Cardiac septum (tissue), 1 donor: ENCODE data around the gene PTPN18. TPM values are rescaled to one million over a fixed set of nuclear protein-coding genes. Genes with fewer than 3 reads are reported as not detected.
A peak's percentile ranks its signal among the peaks of the same experiment; 100 is the strongest.

Source experiments
- DNase-seq: peaks from one replicate; pipeline ENCODE4 v3.0.0-alpha.2; 2020; ENCODE audit warnings: low spot score
- intact Hi-C: fragments of 100-400 bp; cut with DNase I; formaldehyde crosslinking; loops from one replicate; pipeline ENCODE4 v1.14.0; 2022
- total RNA-seq: library from RNA; stranded (reverse); fragmentation: NEBNext Ultra II Directional; extraction: Animal tissue kit (Norgen Biotek cat#: 25700); gene quantifications from one replicate; pipeline ENCODE4 v1.2.1, GENCODE V29; 2021
- donor health status: DM: no; HTN: no; CAD: no.

Gene PTPN18
- total RNA-seq, 1 donor from 2014 or later = 13.4 TPM

DNA sequence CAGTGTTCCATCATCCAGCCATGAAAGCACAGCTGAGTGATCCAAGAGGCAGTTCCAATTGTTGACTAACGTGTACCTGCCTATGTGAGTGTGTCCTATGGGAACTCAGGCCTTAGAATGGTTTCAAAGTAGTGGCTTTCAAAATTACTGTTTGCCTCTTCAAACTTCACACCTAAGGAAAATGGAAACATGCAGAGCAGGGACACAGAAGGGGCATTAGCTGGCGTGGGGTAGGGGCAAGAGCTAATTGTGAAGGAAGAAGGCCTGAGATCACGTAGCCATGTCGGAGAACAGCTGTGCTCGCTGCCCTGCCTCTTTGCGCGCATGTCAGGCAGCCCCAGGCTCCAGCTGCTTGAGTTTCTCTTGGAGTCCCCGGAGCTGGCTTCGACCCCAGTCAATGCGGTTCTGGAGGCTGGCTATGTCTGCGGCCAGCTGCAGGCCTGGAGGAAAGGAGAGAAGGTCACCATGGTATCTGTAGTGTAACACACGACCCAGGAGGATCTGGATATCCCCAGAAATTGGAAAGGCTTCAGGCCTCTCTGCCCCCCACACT is 17.0 kb upstream of the PTPN18 start:
- intact Hi-C loops = no loop called here
- no peak for DNase-seq

DNA sequence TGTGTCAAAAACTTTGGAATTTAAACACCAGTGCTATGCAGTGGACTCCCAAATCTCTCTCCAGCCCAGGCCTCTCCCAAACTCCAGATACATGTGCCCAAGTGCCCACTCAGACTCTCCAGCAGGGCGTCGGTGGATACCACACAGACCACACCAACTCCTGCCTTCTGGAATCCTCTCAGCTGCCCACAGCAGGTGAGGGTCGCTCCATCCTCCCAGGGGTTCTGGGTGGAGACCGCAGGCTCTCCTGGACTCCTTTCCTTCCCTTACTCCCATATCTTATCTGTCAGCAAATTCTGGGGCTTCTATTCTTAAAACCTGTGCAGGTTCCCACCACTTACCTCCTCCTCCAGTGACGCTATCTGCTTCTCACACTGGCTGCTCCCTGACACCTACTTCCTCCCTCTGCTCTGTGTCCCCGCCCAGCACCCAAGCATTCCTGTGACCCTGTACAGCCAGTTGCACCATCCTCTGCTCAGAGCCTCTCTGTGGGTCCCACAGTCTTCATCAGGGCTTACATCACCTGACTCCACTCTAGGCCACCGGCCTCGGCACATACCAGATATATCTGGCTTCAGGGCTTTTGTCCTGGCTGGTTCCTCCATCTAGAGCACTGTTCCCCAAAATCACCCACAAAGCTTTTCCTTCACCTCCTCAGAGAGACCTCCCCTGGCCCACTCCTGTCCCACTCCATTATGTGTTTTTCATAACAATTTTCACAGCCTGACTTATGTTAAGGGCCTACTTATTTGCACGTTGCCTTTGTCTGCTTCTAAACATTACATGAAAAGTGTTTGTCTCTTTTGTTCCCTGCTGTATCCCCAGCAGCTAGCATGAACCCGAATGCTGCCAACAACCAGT is 15.7 kb upstream of the PTPN18 start:
- no peak for DNase-seq
- intact Hi-C loops = no loop called here

DNA sequence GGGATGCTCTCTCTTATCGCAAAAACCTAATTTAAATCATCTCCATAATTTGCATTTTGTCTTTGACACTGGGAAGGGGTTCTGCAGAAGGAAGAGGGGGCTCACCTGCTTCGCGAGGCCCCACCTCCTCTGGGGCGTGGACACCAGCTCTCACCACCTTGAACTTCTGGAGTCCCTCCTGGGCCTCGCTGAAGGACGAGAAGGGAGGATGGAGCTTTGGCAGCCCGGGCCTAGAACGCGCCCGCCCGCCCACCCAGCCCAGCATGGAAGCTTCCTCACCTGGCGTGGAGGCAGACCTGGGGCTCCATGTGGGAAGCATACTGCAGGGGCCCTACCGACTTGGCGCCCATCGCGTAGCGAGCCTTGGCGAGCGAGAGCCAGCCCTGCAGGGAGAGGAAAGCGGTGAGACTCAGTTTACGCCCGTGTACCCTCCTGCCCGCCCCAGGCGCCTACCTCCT is 14.3 kb upstream of the PTPN18 start:
- intact Hi-C loops = loop anchor here (1.0 kb wide), 1 partner anchor 15 kb away; the partner anchor contains the start of gene PTPN18
- DNase-seq = no peak

DNA sequence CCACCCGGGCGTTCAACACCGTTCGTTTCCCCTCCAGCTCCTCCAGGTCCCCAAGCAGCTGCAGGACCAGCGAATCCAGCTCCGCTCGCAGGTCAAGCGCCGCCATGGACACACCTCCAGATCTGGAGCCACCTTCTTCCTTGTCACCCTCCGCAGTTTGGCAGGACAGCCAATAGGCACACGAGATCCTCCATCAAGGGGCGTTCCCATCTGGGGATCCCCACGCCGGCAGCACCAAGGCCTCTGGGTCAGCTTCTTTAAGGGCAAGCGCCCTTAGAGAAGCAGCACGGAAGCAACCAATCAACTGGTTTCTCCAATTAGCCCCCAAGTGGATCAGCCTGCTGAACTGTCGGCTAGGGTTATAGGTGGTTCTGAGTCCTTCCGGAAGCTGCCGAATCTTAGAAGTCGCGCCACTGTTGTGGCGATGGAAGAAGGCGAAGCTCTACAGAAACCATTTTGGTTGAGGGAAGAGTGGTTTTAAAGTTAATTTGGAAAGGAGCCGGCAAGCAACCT is 13.8 kb upstream of the PTPN18 start:
- intact Hi-C loops = loop anchor here (1.0 kb wide), 1 partner anchor 14 kb away; the partner anchor contains the start of gene PTPN18
- peak; percentile 96 for DNase-seq

DNA sequence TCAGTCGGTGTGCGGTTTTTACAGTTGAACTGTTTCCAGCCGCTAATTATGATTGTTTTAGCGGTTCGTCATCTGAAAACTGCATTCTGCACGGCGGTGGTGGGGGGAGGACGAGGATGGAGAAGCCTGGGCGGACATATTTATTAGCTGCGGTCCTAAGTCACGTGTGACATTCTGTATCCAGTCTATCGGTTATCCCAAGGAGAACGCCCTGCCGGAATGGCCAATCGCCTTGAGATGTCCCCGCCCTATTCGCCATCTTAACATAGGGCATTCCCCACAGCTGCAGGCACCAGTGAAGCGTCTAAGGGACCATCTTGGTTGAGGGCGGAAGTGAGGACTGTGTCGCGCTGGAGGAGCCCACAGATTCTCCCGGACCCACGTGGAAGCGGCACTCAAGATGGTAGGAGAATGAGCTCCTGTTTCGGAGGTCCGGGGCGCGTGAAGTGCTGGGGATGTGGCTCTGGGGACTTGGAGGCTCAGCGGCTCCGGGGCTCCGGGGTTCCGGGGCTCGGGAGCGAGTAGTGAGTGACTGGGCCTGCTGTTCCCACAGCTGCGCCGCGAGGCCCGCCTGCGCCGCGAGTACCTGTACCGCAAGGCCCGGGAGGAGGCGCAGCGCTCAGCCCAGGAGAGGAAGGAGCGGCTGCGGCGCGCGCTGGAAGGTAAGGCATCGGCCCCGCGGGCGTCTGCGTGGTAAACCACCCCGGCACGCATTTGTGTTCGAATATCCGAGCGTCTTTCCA is 13.2 kb upstream of the PTPN18 start, which contains the start of gene IMP4:
Gene IMP4 (plus strand): TSS at position 365 of the 743 bp plus-strand sequence. CDS start 36 bp downstream, at position 401.
- intact Hi-C loops = loop anchor here (1.0 kb wide), 1 partner anchor 14 kb away; the partner anchor contains the start of gene PTPN18
- DNase-seq = peak; percentile 99

DNA sequence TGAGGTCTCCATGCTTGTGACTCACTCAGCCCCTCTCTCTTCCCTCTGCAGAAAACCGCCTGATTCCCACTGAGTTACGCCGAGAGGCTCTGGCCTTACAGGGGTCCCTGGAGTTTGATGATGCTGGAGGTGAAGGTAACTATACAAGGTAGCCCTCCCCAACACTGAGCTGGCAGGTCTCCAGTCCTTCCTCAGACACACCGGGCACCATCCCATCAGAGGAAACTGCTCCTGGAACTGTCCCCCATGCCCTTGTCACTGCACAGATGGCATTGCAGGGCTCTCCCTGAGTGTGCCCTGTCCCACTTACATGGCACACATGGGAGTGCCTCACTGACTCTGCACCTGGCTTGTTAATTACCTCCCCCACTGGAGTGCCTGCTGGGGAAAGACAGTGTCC is 11.3 kb upstream of the PTPN18 start:
- intact Hi-C loops = loop anchor here (2.0 kb wide), 1 partner anchor 50 kb away; no protein-coding TSS in a partner anchor
- no peak for DNase-seq

DNA sequence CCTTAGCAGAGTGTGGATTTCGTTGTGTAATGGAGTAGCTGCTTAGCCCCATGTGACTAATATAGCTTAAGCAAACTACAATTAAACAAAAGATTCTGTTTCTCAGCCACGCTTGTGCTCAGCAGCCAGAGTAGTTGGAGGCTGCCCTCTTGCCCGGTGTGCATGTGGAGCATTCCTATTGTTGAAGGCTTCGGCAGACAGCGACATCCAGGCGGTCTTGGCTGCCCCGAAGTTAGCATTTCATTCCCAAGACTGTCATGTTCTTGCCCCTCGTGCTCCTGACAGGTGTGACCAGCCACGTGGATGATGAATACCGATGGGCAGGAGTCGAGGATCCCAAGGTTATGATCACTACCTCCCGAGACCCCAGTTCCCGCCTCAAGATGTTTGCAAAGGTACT is 10.8 kb upstream of the PTPN18 start:
- DNase-seq = no peak
- intact Hi-C loops = loop anchor here (2.0 kb wide), 1 partner anchor 50 kb away; no protein-coding TSS in a partner anchor

DNA sequence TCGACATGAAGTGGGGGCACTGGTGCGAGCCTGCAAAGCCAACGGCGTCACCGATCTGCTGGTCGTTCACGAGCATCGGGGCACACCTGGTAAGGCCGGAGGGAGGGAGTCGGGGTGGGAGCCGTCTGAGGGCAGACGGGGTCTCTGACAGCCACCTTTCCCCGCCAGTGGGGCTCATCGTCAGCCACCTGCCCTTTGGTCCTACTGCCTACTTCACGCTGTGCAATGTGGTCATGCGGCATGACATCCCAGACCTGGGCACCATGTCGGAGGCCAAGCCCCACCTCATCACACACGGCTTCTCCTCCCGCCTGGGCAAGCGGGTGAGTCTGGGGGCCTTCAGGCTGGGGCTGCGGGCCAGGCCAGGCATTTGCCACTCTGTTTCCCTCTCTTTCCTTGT is 10.2 kb upstream of the PTPN18 start:
- DNase-seq = no peak
- intact Hi-C loops = loop anchor here (2.0 kb wide), 1 partner anchor 49 kb away; no protein-coding TSS in a partner anchor

DNA sequence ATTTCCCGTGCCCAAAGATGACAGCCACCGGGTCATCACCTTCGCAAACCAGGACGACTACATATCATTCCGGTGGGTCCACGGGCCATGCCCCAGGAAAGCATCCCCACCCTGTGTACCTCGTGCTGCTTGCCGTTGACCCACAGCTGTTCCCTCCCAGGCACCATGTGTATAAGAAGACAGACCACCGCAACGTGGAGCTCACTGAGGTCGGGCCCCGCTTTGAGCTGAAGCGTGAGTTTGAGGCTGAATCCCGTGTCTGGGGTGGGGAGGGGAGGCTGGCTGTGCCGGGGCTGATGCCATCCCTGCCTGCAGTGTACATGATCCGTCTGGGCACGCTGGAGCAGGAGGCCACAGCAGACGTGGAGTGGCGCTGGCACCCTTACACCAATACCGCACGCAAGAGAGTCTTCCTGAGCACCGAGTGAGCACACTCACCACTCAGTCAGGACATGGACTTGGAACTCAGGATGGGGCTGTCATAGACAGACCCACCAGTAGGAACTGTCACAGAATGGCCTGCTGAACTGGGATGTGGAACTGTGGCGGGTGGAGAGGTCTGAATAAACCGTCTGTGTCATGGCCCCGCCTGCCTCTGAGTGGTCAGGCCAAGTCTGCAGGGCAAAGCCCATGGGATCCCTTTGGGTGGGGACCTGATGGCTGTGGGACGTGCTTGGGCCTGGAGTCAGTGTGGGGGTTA is 9.7 kb upstream of the PTPN18 start:
- intact Hi-C loops = no loop called here
- no peak for DNase-seq

DNA sequence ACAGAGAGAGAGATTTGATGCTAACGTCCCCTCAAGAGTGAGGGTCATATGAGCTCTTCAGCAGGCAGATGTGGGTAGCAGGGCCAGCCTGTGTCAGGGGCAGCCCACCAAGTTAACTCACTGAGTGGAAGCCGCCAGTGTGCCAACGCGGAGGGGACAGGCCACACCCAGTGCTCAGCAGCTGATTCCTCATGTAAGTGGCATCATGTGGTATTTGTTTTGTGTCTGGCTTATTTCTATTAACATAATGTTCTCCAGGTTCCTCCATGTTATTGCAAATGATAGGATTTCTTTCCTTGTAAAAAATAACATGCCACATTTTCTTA is 9.2 kb upstream of the PTPN18 start:
- intact Hi-C loops = no loop called here
- no peak for DNase-seq

DNA sequence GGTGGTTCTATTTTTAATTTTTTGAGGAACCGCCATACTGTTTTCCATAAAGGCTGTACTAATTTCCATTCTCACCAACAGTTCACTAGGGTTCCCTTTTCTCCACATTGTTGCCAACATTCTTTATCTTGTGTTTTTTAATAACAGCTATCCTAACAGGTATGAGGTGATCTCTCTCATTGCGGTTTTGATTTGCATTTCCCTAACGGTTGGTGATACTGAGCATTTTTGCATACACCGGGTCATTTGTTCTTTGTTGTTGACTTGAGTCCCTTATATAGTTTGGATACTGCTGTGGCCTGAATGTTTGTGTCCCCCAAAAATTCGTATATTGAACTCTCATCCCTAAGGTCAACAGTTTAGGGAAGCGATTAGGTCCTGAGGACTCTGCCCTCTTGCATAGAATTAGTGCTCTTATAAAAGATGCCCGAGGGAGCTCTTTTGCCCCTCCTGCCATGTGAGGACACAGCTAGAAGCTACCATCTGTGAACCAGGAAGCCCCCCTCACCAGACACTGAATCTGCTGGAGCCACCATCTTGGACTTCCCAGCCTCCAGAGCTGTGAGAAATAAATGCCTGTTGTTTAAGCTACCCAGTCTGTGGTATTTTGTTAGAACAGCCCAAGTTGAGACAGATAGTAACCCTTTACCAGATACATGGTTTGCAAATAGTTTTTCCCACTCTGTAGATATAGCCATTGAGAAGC is 8.5 kb upstream of the PTPN18 start:
- DNase-seq = no peak
- intact Hi-C loops = no loop called here

DNA sequence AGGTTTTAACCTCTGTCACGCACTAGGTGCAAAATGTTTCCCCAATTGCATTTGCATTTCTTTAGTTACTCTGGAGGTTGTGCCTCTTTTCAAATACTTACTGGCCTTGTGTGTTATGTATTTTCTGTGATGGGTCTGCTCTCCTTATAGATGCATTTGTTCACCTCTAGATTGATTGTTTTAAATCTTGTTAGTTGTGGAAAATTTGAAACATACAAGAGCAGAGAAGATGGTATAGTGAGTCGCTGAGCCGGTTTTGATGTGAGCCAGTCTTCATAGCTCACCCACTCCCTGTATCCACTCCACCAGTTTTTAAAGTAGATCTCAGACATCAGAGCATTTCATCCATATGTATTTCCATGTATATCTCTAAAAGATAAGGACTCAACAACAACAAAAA is 6.7 kb upstream of the PTPN18 start:
- intact Hi-C loops = no loop called here
- no peak for DNase-seq

DNA sequence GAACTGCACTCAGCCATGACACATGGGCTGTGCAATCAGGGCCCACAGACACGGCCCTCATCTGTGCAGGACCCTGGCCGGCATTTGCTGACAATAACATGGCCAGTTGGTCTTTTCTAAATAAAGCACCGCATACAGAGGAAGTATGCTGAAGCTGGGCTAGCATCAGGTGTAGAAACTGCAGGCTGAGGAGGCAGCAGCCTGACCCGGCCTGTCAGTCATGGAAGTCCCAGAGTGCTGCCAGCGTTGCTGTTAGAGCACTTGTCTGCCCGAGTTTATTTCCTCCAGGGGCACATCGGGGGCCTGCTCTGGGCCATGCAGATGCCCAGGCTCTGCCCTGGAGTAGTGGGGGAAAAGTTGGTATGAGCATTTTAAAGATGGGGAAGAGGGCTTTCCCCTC is 4.1 kb upstream of the PTPN18 start:
- DNase-seq = no peak
- intact Hi-C loops = no loop called here

DNA sequence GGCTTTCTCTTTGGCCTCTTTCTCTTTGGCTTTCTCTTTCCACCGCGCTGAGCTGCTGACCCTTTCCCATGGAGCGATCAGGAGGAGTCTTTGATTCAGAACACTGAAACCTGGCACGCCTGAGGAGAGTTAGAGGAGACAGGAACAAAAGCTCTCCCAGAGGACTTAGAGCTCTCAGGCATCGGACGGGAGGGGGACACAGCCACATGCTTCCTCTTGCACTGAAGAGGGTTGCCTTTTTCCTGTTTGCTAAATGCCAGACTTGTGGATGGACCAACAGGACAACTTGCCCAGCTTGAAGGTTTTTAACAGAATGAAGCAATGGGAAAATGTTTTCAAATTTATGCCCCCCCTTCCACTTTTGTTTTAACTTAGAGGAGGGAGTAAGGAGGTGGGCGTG is 3.6 kb upstream of the PTPN18 start:
- intact Hi-C loops = no loop called here
- DNase-seq = no peak

DNA sequence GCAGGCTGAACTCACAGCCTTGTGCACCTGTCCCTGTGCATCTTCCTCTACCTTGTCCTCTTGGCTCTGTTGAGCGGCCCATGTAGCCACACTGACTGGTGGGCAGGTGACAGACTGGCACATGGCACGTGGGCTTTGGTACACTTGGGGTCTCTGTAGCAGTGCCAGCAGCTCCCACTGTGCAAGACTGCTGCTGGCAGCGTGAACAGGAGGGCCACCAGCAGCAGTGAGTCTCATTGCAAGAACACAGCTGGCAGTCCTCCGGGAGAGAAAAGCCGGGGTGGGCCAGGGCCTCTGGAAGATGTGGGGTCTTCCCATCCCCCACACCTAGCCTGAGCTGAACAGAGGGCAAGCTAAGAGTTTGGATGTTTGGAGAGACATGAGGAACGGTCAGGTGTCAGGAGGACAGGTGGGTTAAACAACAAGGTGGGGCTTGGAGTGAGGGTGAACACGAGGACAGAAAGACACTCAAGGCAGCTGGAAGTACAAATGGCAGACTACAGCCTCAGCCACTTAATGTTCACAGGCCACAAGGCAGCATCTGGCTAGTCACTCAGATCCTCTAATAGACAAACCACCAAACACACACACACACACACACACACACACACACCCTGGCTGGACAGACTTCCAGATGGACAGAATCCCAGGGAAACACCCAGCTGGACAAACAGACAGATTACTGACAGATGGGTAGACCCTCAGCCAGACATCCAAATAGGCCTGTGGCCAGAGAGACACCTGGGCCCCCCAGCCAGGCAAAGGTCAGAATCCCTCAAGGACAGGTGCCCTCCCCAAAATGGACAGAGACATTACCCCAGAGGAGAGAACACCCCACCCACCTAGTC is 2.3 kb upstream of the PTPN18 start:
- DNase-seq = no peak
- intact Hi-C loops = no loop called here

DNA sequence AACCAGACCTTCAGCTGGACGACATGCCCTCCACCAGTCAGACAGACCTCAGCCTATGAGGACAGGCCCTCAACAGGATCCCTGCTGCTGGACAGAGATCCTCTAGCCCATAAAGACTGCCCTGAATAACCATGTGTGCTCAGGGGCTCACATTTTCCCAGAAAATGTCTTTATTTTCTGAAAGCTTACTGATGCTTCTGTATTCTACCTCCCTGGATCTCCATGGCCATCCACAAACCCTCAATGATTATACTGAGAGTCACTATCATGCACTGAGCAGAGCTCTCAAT is 1.8 kb upstream of the PTPN18 start:
- intact Hi-C loops = no loop called here
- no peak for DNase-seq

DNA sequence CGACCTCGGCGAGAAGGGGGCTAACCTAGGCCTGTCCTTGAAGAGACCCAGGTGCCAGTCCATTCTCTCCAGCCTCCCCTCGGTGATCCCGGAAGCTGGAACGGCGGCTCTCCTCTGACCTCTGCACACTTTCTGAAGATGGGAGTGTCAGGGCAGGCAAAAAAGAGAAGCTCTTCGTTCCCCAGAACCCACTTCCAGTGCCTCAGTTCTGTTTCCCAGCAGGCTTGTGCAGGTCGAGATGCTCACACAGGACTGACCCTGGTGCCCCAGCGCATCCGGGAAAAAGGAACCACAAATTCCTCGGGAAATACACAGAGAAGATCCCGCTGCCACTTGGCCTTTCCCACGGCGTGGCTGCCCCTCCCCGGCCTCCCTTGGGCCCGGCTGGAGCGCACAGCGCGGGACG is 681 bp upstream of the PTPN18 start:
- intact Hi-C loops = no loop called here
- no peak for DNase-seq

DNA sequence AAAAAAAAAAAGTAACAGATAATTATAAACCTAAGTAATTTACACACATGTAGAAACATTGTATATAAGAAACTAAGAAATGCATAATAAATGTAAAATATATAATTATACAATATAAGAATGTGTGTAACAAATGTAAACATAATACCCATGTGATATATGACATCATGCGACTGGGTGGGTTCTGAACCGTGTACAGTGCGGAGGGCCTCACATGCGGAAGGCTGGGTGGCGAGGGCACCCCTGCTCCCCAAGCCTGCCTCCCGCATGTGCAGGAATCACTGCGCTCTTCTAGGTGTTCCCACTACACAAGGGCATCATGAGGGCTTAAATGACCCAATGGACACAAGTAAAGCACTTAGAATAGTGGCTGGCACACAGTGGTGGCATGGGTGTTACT is 2.0 kb downstream of the PTPN18 start:
- intact Hi-C loops = loop anchor here (2.0 kb wide), 1 partner anchor 15 kb away; no protein-coding TSS in a partner anchor
- no peak for DNase-seq
